Hepatocyte (in vitro differentiated cells): ENCODE measurements around the gene P2RX4.
"Not testable (repeated sequence)": the region's sequence is repeated elsewhere in the genome, so short reads cannot be mapped to it uniquely, and the experiment has no call there.

Source experiments
- CTCF ChIP-seq: fragments of 200-600 bp; sonication (generic); IDR thresholded peaks from 2 replicates; pipeline ENCODE4 v1.5.1; 2016; ENCODE audit warnings: antibody characterized with exemption, mild to moderate bottlenecking; ENCODE audit not compliant: poor library complexity
- EZH2 ChIP-seq: fragments of 200-600 bp; sonication (generic); IDR thresholded peaks from 2 replicates; pipeline ENCODE4 v1.6.1; 2016; ENCODE audit warnings: antibody characterized with exemption, mild to moderate bottlenecking, borderline replicate concordance

- TF ChIP-seq CTCF, EZH2: not testable (repeated sequence)
These were observed 16.9 kb downstream of the P2RX4 start for GRCh38 chr12:121226871-121227270.
